DND-41 (cell line): Measurements from ENCODE around the gene SNTG2.

ENCODE experiments used
- ATAC-seq: fragments of 200-7000 bp; cut with Tn5 transposase; 3 replicates; pipeline ENCODE4 v1.9.1; 2021; ENCODE audit warnings: low read depth; ENCODE audit not compliant: insufficient read depth
- DNase-seq: peaks from one replicate; pipeline ENCODE4 v3.0.0-alpha.2; 2020
- H2AFZ ChIP-seq: 2 replicates; pipeline ENCODE4 v1.6.0; 2012; ENCODE audit warnings: low read depth, low read length
- H3K27ac ChIP-seq: 2 replicates; pipeline ENCODE4 v1.5.1; 2012; ENCODE audit warnings: low read length, inconsistent platforms
- H3K27me3 ChIP-seq: fragments of 200-600 bp; sonication (generic); 2 replicates; pipeline ENCODE4 v1.6.0; 2012; ENCODE audit warnings: low read length, mild to moderate bottlenecking, inconsistent platforms; ENCODE audit not compliant: insufficient read depth, poor library complexity
- H3K36me3 ChIP-seq: 2 replicates; pipeline ENCODE4 v1.5.1; 2012; ENCODE audit warnings: low read length, inconsistent platforms; ENCODE audit not compliant: insufficient read depth
- H3K4me1 ChIP-seq: 2 replicates; pipeline ENCODE4 v1.5.1; 2012; ENCODE audit warnings: mild to moderate bottlenecking, low read length; ENCODE audit not compliant: insufficient read depth
- H3K4me2 ChIP-seq: 2 replicates; pipeline ENCODE4 v1.6.0; 2012; ENCODE audit warnings: mild to moderate bottlenecking, moderate library complexity, low read length, inconsistent platforms; ENCODE audit not compliant: insufficient read depth
- H3K4me3 ChIP-seq, 2 experiments: fragments of 200-600 bp in 1 of 2; shearing (Covaris generic) in 1 of 2; 2 replicates each; pipeline ENCODE4 v1.5.1; 2012 to 2016; ENCODE audit warnings: inconsistent platforms in 2 of 2, low read length in 2 of 2, mild to moderate bottlenecking in 2 of 2, low read depth in 1 of 2, moderate library complexity in 1 of 2
- H3K79me2 ChIP-seq: 2 replicates; pipeline ENCODE4 v1.6.0; 2012; ENCODE audit warnings: low read length, inconsistent platforms; ENCODE audit not compliant: insufficient read depth
- H3K9ac ChIP-seq: 2 replicates; pipeline ENCODE4 v1.6.0; 2012; ENCODE audit warnings: low read depth, mild to moderate bottlenecking, inconsistent platforms, low read length, moderate library complexity
- H3K9me3 ChIP-seq: 2 replicates; pipeline ENCODE4 v1.5.1; 2012; ENCODE audit warnings: low read length, moderate library complexity, mild to moderate bottlenecking, inconsistent platforms; ENCODE audit not compliant: insufficient read depth, severe bottlenecking
- H4K20me1 ChIP-seq: 2 replicates; pipeline ENCODE4 v1.6.0; 2012; ENCODE audit warnings: low read length; ENCODE audit not compliant: insufficient read depth
- CTCF ChIP-seq: IDR thresholded peaks from 2 replicates; pipeline ENCODE4 v1.5.1; 2012; ENCODE audit warnings: borderline replicate concordance, low read length, moderate library complexity, mild to moderate bottlenecking; ENCODE audit not compliant: poor library complexity, severe bottlenecking; ENCODE audit errors: extremely low read depth
- EZH2 ChIP-seq: IDR thresholded peaks from 3 replicates; pipeline ENCODE4 v1.6.1; 2012; ENCODE audit warnings: borderline replicate concordance, low read depth, mild to moderate bottlenecking, moderate library complexity, low read length, inconsistent platforms; ENCODE audit not compliant: severe bottlenecking

The SNTG2 gene

GRCh38 chr2:1055014-1055595, 104.5 kb downstream of the SNTG2 start:
- Histone ChIP-seq H3K27ac (no peak overlapping the region), H3K79me2 (no peaks in the 10 kb centered on the region), H4K20me1 (no peaks in the 10 kb centered on the region), H3K4me3 (no peak overlapping the region), H3K9me3 (no peaks in the 10 kb centered on the region), H3K36me3 (0 out of 2 replicates have a peak, but pooled peaks cover 5% of the 10 kb centered on the region), H3K4me1 (no peaks in the 10 kb centered on the region), H3K9ac (no peak overlapping the region), H2AFZ (no peak overlapping the region), H3K4me2 (no peak overlapping the region), H3K27me3 (no peaks in the 10 kb centered on the region)
- ATAC-seq (no peak), DNase-seq (no peak)
- TF ChIP-seq CTCF (no peak), EZH2 (no peak)

- no peak overlapping the region for H2AFZ ChIP-seq
- H3K9me3 ChIP-seq: no peaks in the 10 kb centered on the region
- H4K20me1 ChIP-seq: 0 out of 2 replicates have a peak, but pooled peaks cover 4% of the 10 kb centered on the region
- no peak for TF ChIP-seq EZH2
- TF ChIP-seq CTCF: no peak
- no peak overlapping the region for H3K27ac ChIP-seq
- H3K4me2 ChIP-seq: no peak overlapping the region
- no peak for DNase-seq
- H3K27me3 ChIP-seq: no peaks in the 10 kb centered on the region
- no peaks in the 10 kb centered on the region for H3K36me3 ChIP-seq
- H3K4me3 ChIP-seq: no peak overlapping the region
- H3K4me1 ChIP-seq: no peaks in the 10 kb centered on the region
- ATAC-seq: no peak
- H3K9ac ChIP-seq: no peak overlapping the region
- no peaks in the 10 kb centered on the region for H3K79me2 ChIP-seq
Measured at GRCh38 chr2:1060372-1060771, 109.7 kb downstream of the SNTG2 start.

GRCh38 chr2:1060987-1061386, 110.3 kb downstream of the SNTG2 start:
- no peaks in the 10 kb centered on the region for H3K36me3 ChIP-seq
- H3K27me3 ChIP-seq: no peaks in the 10 kb centered on the region
- ATAC-seq: no peak

More at GRCh38 chr2:1060987-1061386, 110.3 kb downstream of the SNTG2 start:
- Histone ChIP-seq H3K9ac (no peak overlapping the region), H3K79me2 (no peaks in the 10 kb centered on the region), H3K4me1 (no peaks in the 10 kb centered on the region), H3K4me3 (no peak overlapping the region), H3K27ac (no peak overlapping the region), H2AFZ (no peak overlapping the region), H3K9me3 (no peaks in the 10 kb centered on the region), H3K4me2 (no peak overlapping the region), H4K20me1 (0 out of 2 replicates have a peak, but pooled peaks cover 4% of the 10 kb centered on the region)
- DNase-seq: no peak
- TF ChIP-seq CTCF: no peak
- no peak for TF ChIP-seq EZH2
